GM19452 (cell line): ENCODE measurements around the gene PHF10.
"Not testable (repeated sequence)": the region's sequence is repeated elsewhere in the genome, so short reads cannot be mapped to it uniquely, and the experiment has no call there.

Experiments used
- ATAC-seq: cut with Tn5 transposase; IDR thresholded peaks from one replicate; pipeline ENCODE4 v1.9.1; 2021; ENCODE audit not compliant: unreplicated experiment

Gene PHF10

GRCh38 chr6:169723200-169723909, 945 bp downstream of the PHF10 start:
- peak; percentile 40 for ATAC-seq

- ATAC-seq = peak; percentile 23
These were observed 1.7 kb downstream of the PHF10 start for GRCh38 chr6:169722362-169723199.

- ATAC-seq = no peak
These were observed 4.0 kb downstream of the PHF10 start for GRCh38 chr6:169720207-169720855.

GRCh38 chr6:169719117-169719516, 5.2 kb downstream of the PHF10 start:
- no peak for ATAC-seq

GRCh38 chr6:169714595-169714994, 9.7 kb downstream of the PHF10 start:
- ATAC-seq = no peak

GRCh38 chr6:169714178-169714577, 10.1 kb downstream of the PHF10 start:
- no peak for ATAC-seq

- no peak for ATAC-seq
These were observed 14.3 kb downstream of the PHF10 start for GRCh38 chr6:169710009-169710408.

GRCh38 chr6:169709293-169709692, 15.0 kb downstream of the PHF10 start:
- ATAC-seq = peak; percentile 55

- ATAC-seq = no peak
These were observed 16.5 kb downstream of the PHF10 start for GRCh38 chr6:169707772-169708171.

- ATAC-seq = peak; percentile 9
These were observed 21.5 kb downstream of the PHF10 start for GRCh38 chr6:169702840-169703246.

GRCh38 chr6:169701954-169702839, 22.1 kb downstream of the PHF10 start, which contains the start of the genes C6orf120 and WDR27:
C6orf120 (plus strand) TSS chr6:169702126; CDS start chr6:169702460, 334 bp downstream.
WDR27 (minus strand) TSS chr6:169702029; CDS start chr6:169689005, 13,024 bp downstream.
- ATAC-seq = peak; percentile 94

- no peak for ATAC-seq
These were observed 22.9 kb downstream of the PHF10 start for GRCh38 chr6:169701311-169701953.

GRCh38 chr6:169700296-169700695, 24.0 kb downstream of the PHF10 start:
- ATAC-seq = no peak

GRCh38 chr6:169697115-169697514, 27.2 kb downstream of the PHF10 start:
- not testable (repeated sequence) for ATAC-seq

GRCh38 chr6:169695131-169695530, 29.2 kb downstream of the PHF10 start:
- ATAC-seq = no peak

GRCh38 chr6:169692516-169692915, 31.8 kb downstream of the PHF10 start:
- ATAC-seq = no peak

GRCh38 chr6:169691260-169691659, 33.0 kb downstream of the PHF10 start:
- no peak for ATAC-seq

GRCh38 chr6:169689287-169689686, 35.0 kb downstream of the PHF10 start:
- no peak for ATAC-seq

- no peak for ATAC-seq
These were observed 38.4 kb downstream of the PHF10 start for GRCh38 chr6:169685860-169686259.

GRCh38 chr6:169684056-169684455, 40.2 kb downstream of the PHF10 start:
- no peak for ATAC-seq
